Fibroblast of lung (primary cell): ENCODE data around the gene DPYD.

Experiments
- EZH2 ChIP-seq: IDR thresholded peaks from 2 replicates; pipeline ENCODE4 v1.5.1; 2012; ENCODE audit warnings: low read length, control low read depth, mild to moderate bottlenecking; ENCODE audit errors: missing control alignments
- TF ChIP-seq, protein P1 (sequence below), 2 donors: IDR thresholded peaks in 1 of 2; conservative IDR thresholded peaks in 1 of 2; 1 replicate in 1 of 2; 2 replicates in 1 of 2; pipeline ENCODE4 v1.5.1; 2011 to 2012; ENCODE audit warnings: low read length in 2 of 2, control low read depth in 1 of 2, inconsistent platforms in 1 of 2, low read depth in 1 of 2, mild to moderate bottlenecking in 1 of 2

GRCh38 chr1:97816927-97817326 lies 103.9 kb downstream of the DPYD start:
- TF ChIP-seq, protein P1, sequence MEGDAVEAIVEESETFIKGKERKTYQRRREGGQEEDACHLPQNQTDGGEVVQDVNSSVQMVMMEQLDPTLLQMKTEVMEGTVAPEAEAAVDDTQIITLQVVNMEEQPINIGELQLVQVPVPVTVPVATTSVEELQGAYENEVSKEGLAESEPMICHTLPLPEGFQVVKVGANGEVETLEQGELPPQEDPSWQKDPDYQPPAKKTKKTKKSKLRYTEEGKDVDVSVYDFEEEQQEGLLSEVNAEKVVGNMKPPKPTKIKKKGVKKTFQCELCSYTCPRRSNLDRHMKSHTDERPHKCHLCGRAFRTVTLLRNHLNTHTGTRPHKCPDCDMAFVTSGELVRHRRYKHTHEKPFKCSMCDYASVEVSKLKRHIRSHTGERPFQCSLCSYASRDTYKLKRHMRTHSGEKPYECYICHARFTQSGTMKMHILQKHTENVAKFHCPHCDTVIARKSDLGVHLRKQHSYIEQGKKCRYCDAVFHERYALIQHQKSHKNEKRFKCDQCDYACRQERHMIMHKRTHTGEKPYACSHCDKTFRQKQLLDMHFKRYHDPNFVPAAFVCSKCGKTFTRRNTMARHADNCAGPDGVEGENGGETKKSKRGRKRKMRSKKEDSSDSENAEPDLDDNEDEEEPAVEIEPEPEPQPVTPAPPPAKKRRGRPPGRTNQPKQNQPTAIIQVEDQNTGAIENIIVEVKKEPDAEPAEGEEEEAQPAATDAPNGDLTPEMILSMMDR (conservative IDR thresholded peaks at IDR 0.05 in 1 of 2, IDR thresholded peaks at IDR 0.05 in 1 of 2; ENCODE audit: low read depth in 1 of 2, low read length in 2 of 2): no peak
- no peak for TF ChIP-seq EZH2
